Raji (cell line): Measurements from ENCODE around the gene PROSER3.

ENCODE experiments used
- POLR2A ChIP-seq: IDR thresholded peaks from 2 replicates; pipeline ENCODE4 v1.6.1; 2011; ENCODE audit warnings: low read depth, low read length, control low read depth; ENCODE audit not compliant: insufficient read depth

The PROSER3 gene

GRCh38 chr19:35755131-35755549, 2.8 kb upstream of the PROSER3 start:
- TF ChIP-seq POLR2A: no peak

- peak; percentile 32; the same call in 1 of the 2 replicates for TF ChIP-seq POLR2A
Measured at GRCh38 chr19:35755550-35756376, 2.2 kb upstream of the PROSER3 start.

GRCh38 chr19:35756377-35757230, 1.4 kb upstream of the PROSER3 start, which contains the start of gene HSPB6:
TSS of gene HSPB6 (minus strand) at chr19:35757029. CDS start at chr19:35757008, 21 bp downstream.
- TF ChIP-seq POLR2A: no peak

GRCh38 chr19:35757231-35757748, 686 bp upstream of the PROSER3 start:
- no peak for TF ChIP-seq POLR2A

GRCh38 chr19:35759697-35760096, 1.7 kb downstream of the PROSER3 start:
- no peak for TF ChIP-seq POLR2A

- TF ChIP-seq POLR2A: no peak
Measured at GRCh38 chr19:35760711-35761349, 2.9 kb downstream of the PROSER3 start.

GRCh38 chr19:35764432-35765315, 6.7 kb downstream of the PROSER3 start:
- no peak for TF ChIP-seq POLR2A

GRCh38 chr19:35766571-35767104, 8.7 kb downstream of the PROSER3 start:
- no peak for TF ChIP-seq POLR2A

- no peak for TF ChIP-seq POLR2A
Measured at GRCh38 chr19:35767288-35768081, 9.5 kb downstream of the PROSER3 start.

- no peak for TF ChIP-seq POLR2A
Measured at GRCh38 chr19:35768082-35768421, 10.1 kb downstream of the PROSER3 start.

- TF ChIP-seq POLR2A: no peak
Measured at GRCh38 chr19:35773020-35773806, 15.2 kb downstream of the PROSER3 start.

GRCh38 chr19:35774274-35775045, 16.5 kb downstream of the PROSER3 start:
- TF ChIP-seq POLR2A: no peak
